Measurements from ENCODE around the gene MED25. TPM values are rescaled to one million over a fixed set of nuclear protein-coding genes. Genes with fewer than 3 reads are reported as not detected.

The MED25 gene
- total and polyA plus RNA-seq, 2 of the 8 experiments (the other 6 are each of a cell fraction or from before 2014, with no cell fraction given), result 21.6 to 71.4 TPM

GRCh38 chr19:49809160-49809940 is 8.7 kb upstream of the MED25 start (continued):
- TF ChIP-seq, protein P1, sequence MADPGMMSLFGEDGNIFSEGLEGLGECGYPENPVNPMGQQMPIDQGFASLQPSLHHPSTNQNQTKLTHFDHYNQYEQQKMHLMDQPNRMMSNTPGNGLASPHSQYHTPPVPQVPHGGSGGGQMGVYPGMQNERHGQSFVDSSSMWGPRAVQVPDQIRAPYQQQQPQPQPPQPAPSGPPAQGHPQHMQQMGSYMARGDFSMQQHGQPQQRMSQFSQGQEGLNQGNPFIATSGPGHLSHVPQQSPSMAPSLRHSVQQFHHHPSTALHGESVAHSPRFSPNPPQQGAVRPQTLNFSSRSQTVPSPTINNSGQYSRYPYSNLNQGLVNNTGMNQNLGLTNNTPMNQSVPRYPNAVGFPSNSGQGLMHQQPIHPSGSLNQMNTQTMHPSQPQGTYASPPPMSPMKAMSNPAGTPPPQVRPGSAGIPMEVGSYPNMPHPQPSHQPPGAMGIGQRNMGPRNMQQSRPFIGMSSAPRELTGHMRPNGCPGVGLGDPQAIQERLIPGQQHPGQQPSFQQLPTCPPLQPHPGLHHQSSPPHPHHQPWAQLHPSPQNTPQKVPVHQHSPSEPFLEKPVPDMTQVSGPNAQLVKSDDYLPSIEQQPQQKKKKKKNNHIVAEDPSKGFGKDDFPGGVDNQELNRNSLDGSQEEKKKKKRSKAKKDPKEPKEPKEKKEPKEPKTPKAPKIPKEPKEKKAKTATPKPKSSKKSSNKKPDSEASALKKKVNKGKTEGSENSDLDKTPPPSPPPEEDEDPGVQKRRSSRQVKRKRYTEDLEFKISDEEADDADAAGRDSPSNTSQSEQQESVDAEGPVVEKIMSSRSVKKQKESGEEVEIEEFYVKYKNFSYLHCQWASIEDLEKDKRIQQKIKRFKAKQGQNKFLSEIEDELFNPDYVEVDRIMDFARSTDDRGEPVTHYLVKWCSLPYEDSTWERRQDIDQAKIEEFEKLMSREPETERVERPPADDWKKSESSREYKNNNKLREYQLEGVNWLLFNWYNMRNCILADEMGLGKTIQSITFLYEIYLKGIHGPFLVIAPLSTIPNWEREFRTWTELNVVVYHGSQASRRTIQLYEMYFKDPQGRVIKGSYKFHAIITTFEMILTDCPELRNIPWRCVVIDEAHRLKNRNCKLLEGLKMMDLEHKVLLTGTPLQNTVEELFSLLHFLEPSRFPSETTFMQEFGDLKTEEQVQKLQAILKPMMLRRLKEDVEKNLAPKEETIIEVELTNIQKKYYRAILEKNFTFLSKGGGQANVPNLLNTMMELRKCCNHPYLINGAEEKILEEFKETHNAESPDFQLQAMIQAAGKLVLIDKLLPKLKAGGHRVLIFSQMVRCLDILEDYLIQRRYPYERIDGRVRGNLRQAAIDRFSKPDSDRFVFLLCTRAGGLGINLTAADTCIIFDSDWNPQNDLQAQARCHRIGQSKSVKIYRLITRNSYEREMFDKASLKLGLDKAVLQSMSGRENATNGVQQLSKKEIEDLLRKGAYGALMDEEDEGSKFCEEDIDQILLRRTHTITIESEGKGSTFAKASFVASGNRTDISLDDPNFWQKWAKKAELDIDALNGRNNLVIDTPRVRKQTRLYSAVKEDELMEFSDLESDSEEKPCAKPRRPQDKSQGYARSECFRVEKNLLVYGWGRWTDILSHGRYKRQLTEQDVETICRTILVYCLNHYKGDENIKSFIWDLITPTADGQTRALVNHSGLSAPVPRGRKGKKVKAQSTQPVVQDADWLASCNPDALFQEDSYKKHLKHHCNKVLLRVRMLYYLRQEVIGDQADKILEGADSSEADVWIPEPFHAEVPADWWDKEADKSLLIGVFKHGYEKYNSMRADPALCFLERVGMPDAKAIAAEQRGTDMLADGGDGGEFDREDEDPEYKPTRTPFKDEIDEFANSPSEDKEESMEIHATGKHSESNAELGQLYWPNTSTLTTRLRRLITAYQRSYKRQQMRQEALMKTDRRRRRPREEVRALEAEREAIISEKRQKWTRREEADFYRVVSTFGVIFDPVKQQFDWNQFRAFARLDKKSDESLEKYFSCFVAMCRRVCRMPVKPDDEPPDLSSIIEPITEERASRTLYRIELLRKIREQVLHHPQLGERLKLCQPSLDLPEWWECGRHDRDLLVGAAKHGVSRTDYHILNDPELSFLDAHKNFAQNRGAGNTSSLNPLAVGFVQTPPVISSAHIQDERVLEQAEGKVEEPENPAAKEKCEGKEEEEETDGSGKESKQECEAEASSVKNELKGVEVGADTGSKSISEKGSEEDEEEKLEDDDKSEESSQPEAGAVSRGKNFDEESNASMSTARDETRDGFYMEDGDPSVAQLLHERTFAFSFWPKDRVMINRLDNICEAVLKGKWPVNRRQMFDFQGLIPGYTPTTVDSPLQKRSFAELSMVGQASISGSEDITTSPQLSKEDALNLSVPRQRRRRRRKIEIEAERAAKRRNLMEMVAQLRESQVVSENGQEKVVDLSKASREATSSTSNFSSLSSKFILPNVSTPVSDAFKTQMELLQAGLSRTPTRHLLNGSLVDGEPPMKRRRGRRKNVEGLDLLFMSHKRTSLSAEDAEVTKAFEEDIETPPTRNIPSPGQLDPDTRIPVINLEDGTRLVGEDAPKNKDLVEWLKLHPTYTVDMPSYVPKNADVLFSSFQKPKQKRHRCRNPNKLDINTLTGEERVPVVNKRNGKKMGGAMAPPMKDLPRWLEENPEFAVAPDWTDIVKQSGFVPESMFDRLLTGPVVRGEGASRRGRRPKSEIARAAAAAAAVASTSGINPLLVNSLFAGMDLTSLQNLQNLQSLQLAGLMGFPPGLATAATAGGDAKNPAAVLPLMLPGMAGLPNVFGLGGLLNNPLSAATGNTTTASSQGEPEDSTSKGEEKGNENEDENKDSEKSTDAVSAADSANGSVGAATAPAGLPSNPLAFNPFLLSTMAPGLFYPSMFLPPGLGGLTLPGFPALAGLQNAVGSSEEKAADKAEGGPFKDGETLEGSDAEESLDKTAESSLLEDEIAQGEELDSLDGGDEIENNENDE (IDR thresholded peaks at IDR 0.05; ENCODE audit: insufficient replicate concordance, low read length), result no peak
- TF ChIP-seq CBX5 (IDR thresholded peaks at IDR 0.05; ENCODE audit: low read depth, low read length) (no peak), NANOG (IDR thresholded peaks at IDR 0.05; ENCODE audit: insufficient read depth, low read depth, low read length, poor library complexity, severe bottlenecking) (no peak), GABPA (IDR thresholded peaks at IDR 0.05; ENCODE audit: borderline replicate concordance, insufficient read depth, low read length) (no peak), USF2 (IDR thresholded peaks at IDR 0.05; ENCODE audit: low read length) (peak; percentile 44; the same call in 1 of the 2 replicates), YY1 (IDR thresholded peaks at IDR 0.05; ENCODE audit: low read depth, low read length) (no peak)
- TF ChIP-seq, protein P2, sequence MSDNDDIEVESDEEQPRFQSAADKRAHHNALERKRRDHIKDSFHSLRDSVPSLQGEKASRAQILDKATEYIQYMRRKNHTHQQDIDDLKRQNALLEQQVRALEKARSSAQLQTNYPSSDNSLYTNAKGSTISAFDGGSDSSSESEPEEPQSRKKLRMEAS (IDR thresholded peaks at IDR 0.05), result peak; percentile 75; the same call in 1 of the 2 replicates
